Endothelial cell of umbilical vein (primary cell): ENCODE data around the gene GCA. TPM values are rescaled to one million over a fixed set of nuclear protein-coding genes. Genes with fewer than 3 reads are reported as not detected.
A peak's percentile ranks its signal among the peaks of the same experiment; 100 is the strongest.

Source experiments
- BruUV-seq: library from RNA; stranded (reverse); fragments of 400-500 nt; replicated peaks from 2 replicates; lab custom pipeline; 2021; lab: Mats Ljungman, UMichigan
- CTCF ChIA-PET: fragments of 300-600, 350-600 bp; sonication (Branson Sonifier 250); formaldehyde crosslinking; loops from one replicate; lab custom pipeline; 2021; ENCODE audit warnings: antibody characterized with exemption, inconsistent platforms; lab: Charles Lee
- POLR2A ChIA-PET: fragments of 300-600, 350-600 bp; sonication (Branson Sonifier 250); formaldehyde crosslinking; loops from one replicate; lab custom pipeline; 2021; ENCODE audit warnings: antibody characterized with exemption, inconsistent platforms; lab: Charles Lee
- DNase-seq: peaks from one replicate; pipeline ENCODE4 v3.0.0-alpha.2; 2011; ENCODE audit warnings: low read depth, low spot score
- FAIRE-seq: peaks from 2 replicates; lab custom pipeline; 2011; peaks lifted over from hg19 to GRCh38; lab: Jason Lieb, UNC
- H2AFZ ChIP-seq: 2 replicates; pipeline ENCODE4 v1.6.0; 2012; ENCODE audit warnings: low read depth, low read length, control low read depth, inconsistent platforms
- H3K27ac ChIP-seq: 2 replicates; pipeline ENCODE4 v1.5.1; 2011; ENCODE audit warnings: low read depth, mild to moderate bottlenecking, control low read depth, low read length, moderate library complexity; ENCODE audit not compliant: insufficient read depth
- H3K27me3 ChIP-seq, 2 experiments: 2 replicates each; pipeline versions ENCODE4 v1.6.0 to v1.6.1; 2011; ENCODE audit warnings: low read length in 2 of 2, mixed read lengths in 1 of 2; ENCODE audit not compliant: control insufficient read depth in 2 of 2, insufficient read depth in 2 of 2
- H3K36me3 ChIP-seq, 2 experiments: 2 replicates in 1 of 2; 3 replicates in 1 of 2; pipeline ENCODE4 v1.5.1; 2011; ENCODE audit warnings: low read length in 2 of 2, mild to moderate bottlenecking in 1 of 2, moderate library complexity in 1 of 2; ENCODE audit not compliant: control insufficient read depth in 2 of 2, insufficient read depth in 2 of 2; ENCODE audit errors: extremely low read depth in 1 of 2
- H3K4me1 ChIP-seq: 3 replicates; pipeline ENCODE4 v1.5.1; 2011; ENCODE audit warnings: mild to moderate bottlenecking, low read length; ENCODE audit not compliant: control insufficient read depth, insufficient read depth; ENCODE audit errors: extremely low read depth
- H3K4me2 ChIP-seq: 2 replicates; pipeline ENCODE4 v1.6.1; 2011; ENCODE audit warnings: low read length, control low read depth, mixed read lengths; ENCODE audit not compliant: insufficient read depth
- H3K4me3 ChIP-seq, 3 experiments: fragments of 200-600 bp in 1 of 3; sonication (generic), shearing (Covaris generic) in 1 of 3; replicated peaks in 1 of 3; 2 replicates each; pipeline ENCODE4 v1.5.1; 2011 to 2016; ENCODE audit warnings: control low read depth in 3 of 3, low read length in 3 of 3, mild to moderate bottlenecking in 2 of 3, inconsistent platforms in 1 of 3, low read depth in 1 of 3, moderate library complexity in 1 of 3; ENCODE audit not compliant: insufficient read depth in 1 of 3
- H3K79me2 ChIP-seq: 2 replicates; pipeline ENCODE4 v1.6.0; 2012; ENCODE audit warnings: low read length, inconsistent platforms; ENCODE audit not compliant: control insufficient read depth, insufficient read depth
- H3K9ac ChIP-seq: replicated peaks from 2 replicates; pipeline ENCODE3; 2011; ENCODE audit warnings: low read length, control low read depth; ENCODE audit not compliant: insufficient read depth; ENCODE audit errors: extremely low read depth
- H3K9me1 ChIP-seq: replicated peaks from 3 replicates; pipeline ENCODE4 v1.6.0; 2011; ENCODE audit warnings: mild to moderate bottlenecking, low read length; ENCODE audit not compliant: control insufficient read depth, insufficient read depth; ENCODE audit errors: extremely low read depth
- H3K9me3 ChIP-seq: replicated peaks from 2 replicates; pipeline ENCODE4 v1.5.1; 2012; ENCODE audit warnings: low read length, inconsistent platforms; ENCODE audit not compliant: control insufficient read depth, insufficient read depth
- H4K20me1 ChIP-seq: replicated peaks from 2 replicates; pipeline ENCODE3; 2011; ENCODE audit warnings: mild to moderate bottlenecking, low read length; ENCODE audit not compliant: control insufficient read depth, insufficient read depth; ENCODE audit errors: extremely low read depth
- CTCF ChIP-seq, 2 donors: IDR thresholded peaks; 1 replicate in 1 of 2; 2 replicates in 1 of 2; pipeline ENCODE4 v1.5.1; 2011; ENCODE audit warnings: low read length in 2 of 2, mild to moderate bottlenecking in 2 of 2, moderate library complexity in 2 of 2, control low read depth in 1 of 2, inconsistent platforms in 1 of 2, low read depth in 1 of 2; ENCODE audit not compliant: insufficient read depth in 1 of 2; ENCODE audit errors: extremely low read depth in 1 of 2
- EZH2 ChIP-seq: IDR thresholded peaks from 2 replicates; pipeline ENCODE4 v1.6.1; 2012; ENCODE audit warnings: borderline replicate concordance, low read depth, mild to moderate bottlenecking, moderate library complexity, low read length, inconsistent platforms; ENCODE audit not compliant: severe bottlenecking
- FOS ChIP-seq: IDR thresholded peaks from 2 replicates; pipeline ENCODE4 v1.6.1; 2011; ENCODE audit warnings: mild to moderate bottlenecking, low read length, moderate library complexity, borderline replicate concordance; ENCODE audit not compliant: insufficient read depth
- GATA2 ChIP-seq: IDR thresholded peaks from 2 replicates; pipeline ENCODE4 v1.7.0; 2011; ENCODE audit warnings: low read depth, mild to moderate bottlenecking, moderate library complexity, mixed read lengths, low read length; ENCODE audit not compliant: insufficient read length, insufficient read depth
- JUN ChIP-seq: IDR thresholded peaks from 2 replicates; pipeline ENCODE4 v1.6.1; 2011; ENCODE audit warnings: borderline replicate concordance, low read depth; ENCODE audit not compliant: insufficient read length, insufficient read depth
- MYC ChIP-seq: IDR thresholded peaks from one replicate; pipeline ENCODE4 v1.6.1; 2011; ENCODE audit warnings: mild to moderate bottlenecking, low read depth, low read length
- POLR2A ChIP-seq: IDR thresholded peaks from 2 replicates; pipeline ENCODE4 v1.6.1; 2012; ENCODE audit warnings: low read depth, mild to moderate bottlenecking, control low read depth, low read length
- POLR2AphosphoS5 ChIP-seq: IDR thresholded peaks from 2 replicates; pipeline ENCODE4 v1.6.1; 2012; ENCODE audit warnings: low read depth, mild to moderate bottlenecking, control low read depth, low read length, moderate library complexity; ENCODE audit not compliant: insufficient read depth
- dilution Hi-C: fragments of 300-500 bp; cut with MboI; formaldehyde crosslinking; loops from one replicate; pipeline ENCODE4 v1.15.0; 2019; ENCODE audit warnings: low sequenced_read_pairs; ENCODE audit not compliant: extremely low pct_ligation_motif_present
- intact Hi-C: fragments of 100-400 bp; cut with micrococcal nuclease; formaldehyde crosslinking; loops from one replicate; pipeline ENCODE4 v1.10.0; 2022
- polyA plus RNA-seq, 4 experiments: library from polyadenylated mRNA; depleted of rRNA in 3 of 4; stranded (reverse) in 3 of 4; unstranded in 1 of 4; fragments of >200 nt; gene quantifications; 2 replicates each; pipeline versions ENCODE4 v1.2.1 to v1.2.3, GENCODE V29; 2011 to 2012; ENCODE audit warnings: missing spikeins in 1 of 4
- total RNA-seq: library from RNA; stranded (reverse); gene quantifications from 2 replicates; pipeline ENCODE4 v1.2.3, GENCODE V29; 2021

The GCA gene
- total and polyA plus RNA-seq, 2 donors (not counting 3 experiments of a cell fraction or from before 2014, with no cell fraction given), result 10.7 to 11.2 TPM

GRCh38 chr2:162324953-162325352, 19.0 kb upstream of the GCA start:
- H3K4me2 ChIP-seq, result no peak overlapping the region
- H3K27me3 ChIP-seq, result no peaks in the 10 kb centered on the region
- no peaks in the 10 kb centered on the region for H3K9me3 ChIP-seq
- CTCF ChIA-PET, result interaction anchor here (2.1 kb wide), 1 partner anchor 10 kb away, joined by 7 read pairs; no protein-coding TSS in a partner anchor
- BruUV-seq, result no TSS peak
- FAIRE-seq, result no peak
- POLR2A ChIA-PET, result no interaction called here
- H3K36me3 ChIP-seq, result no peaks in the 10 kb centered on the region
- DNase-seq, result peak; percentile 19
- H3K4me3 ChIP-seq, result no peak overlapping the region
- H2AFZ ChIP-seq, result no peak overlapping the region
- H3K9ac ChIP-seq, result no peak overlapping the region
- no peaks in the 10 kb centered on the region for H4K20me1 ChIP-seq
- H3K4me1 ChIP-seq, result no peaks in the 10 kb centered on the region
- dilution Hi-C loops, result no loop called here
- H3K79me2 ChIP-seq, result no peaks in the 10 kb centered on the region
- H3K9me1 ChIP-seq, result no peaks in the 10 kb centered on the region
- intact Hi-C loops, result no loop called here
- H3K27ac ChIP-seq, result no peak overlapping the region
- TF ChIP-seq GATA2 (no peak), FOS (no peak), EZH2 (no peak), POLR2AphosphoS5 (no peak), JUN (no peak), POLR2A (no peak), CTCF (IDR thresholded peaks at IDR 0.05; ENCODE audit: extremely low read depth in 1 of 2, insufficient read depth in 1 of 2, low read depth in 1 of 2, low read length in 2 of 2) (no peak), MYC (no peak)
